Endothelial cell of umbilical vein (primary cell): ENCODE results near the gene PSMB8.

Experiments used
- FOS ChIP-seq: IDR thresholded peaks from 2 replicates; pipeline ENCODE4 v1.6.1; 2011; ENCODE audit warnings: mild to moderate bottlenecking, low read length, moderate library complexity, borderline replicate concordance; ENCODE audit not compliant: insufficient read depth
- GATA2 ChIP-seq: IDR thresholded peaks from 2 replicates; pipeline ENCODE4 v1.7.0; 2011; ENCODE audit warnings: low read depth, mild to moderate bottlenecking, moderate library complexity, mixed read lengths, low read length; ENCODE audit not compliant: insufficient read length, insufficient read depth
- JUN ChIP-seq: IDR thresholded peaks from 2 replicates; pipeline ENCODE4 v1.6.1; 2011; ENCODE audit warnings: borderline replicate concordance, low read depth; ENCODE audit not compliant: insufficient read length, insufficient read depth
- MAX ChIP-seq: IDR thresholded peaks from 2 replicates; pipeline ENCODE4 v1.6.1; 2011; ENCODE audit not compliant: insufficient read depth, insufficient read length
- POLR2A ChIP-seq: IDR thresholded peaks from 2 replicates; pipeline ENCODE4 v1.6.1; 2012; ENCODE audit warnings: low read depth, mild to moderate bottlenecking, control low read depth, low read length
- POLR2AphosphoS5 ChIP-seq: IDR thresholded peaks from 2 replicates; pipeline ENCODE4 v1.6.1; 2012; ENCODE audit warnings: low read depth, mild to moderate bottlenecking, control low read depth, low read length, moderate library complexity; ENCODE audit not compliant: insufficient read depth
- TF ChIP-seq, protein P1 (sequence below), 2 donors: IDR thresholded peaks; 1 replicate in 1 of 2; 2 replicates in 1 of 2; pipeline ENCODE4 v1.5.1; 2011; ENCODE audit warnings: low read length in 2 of 2, mild to moderate bottlenecking in 2 of 2, moderate library complexity in 2 of 2, control low read depth in 1 of 2, inconsistent platforms in 1 of 2, low read depth in 1 of 2; ENCODE audit not compliant: insufficient read depth in 1 of 2; ENCODE audit errors: extremely low read depth in 1 of 2

DNA sequence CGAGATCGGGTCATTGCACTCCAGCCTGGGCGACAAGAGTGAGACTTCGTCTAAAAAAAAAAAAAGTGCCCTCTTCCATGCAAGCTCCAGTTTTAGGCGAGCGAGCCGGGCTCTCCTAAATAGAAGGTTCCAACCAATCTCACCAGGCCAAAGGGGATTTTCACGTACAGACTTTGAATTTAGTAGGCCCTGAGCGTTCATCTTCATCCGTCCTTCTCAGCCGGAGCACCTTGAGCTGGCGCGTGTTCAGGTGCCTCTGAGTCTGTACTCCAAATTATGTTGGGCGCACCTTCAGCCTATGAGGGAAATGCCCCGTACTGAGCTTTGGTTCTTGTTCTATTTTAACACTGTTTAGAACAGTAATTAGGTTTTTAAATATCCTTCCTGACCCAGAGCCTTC is 4.5 kb downstream of the PSMB8 start:
- TF ChIP-seq, protein P1, sequence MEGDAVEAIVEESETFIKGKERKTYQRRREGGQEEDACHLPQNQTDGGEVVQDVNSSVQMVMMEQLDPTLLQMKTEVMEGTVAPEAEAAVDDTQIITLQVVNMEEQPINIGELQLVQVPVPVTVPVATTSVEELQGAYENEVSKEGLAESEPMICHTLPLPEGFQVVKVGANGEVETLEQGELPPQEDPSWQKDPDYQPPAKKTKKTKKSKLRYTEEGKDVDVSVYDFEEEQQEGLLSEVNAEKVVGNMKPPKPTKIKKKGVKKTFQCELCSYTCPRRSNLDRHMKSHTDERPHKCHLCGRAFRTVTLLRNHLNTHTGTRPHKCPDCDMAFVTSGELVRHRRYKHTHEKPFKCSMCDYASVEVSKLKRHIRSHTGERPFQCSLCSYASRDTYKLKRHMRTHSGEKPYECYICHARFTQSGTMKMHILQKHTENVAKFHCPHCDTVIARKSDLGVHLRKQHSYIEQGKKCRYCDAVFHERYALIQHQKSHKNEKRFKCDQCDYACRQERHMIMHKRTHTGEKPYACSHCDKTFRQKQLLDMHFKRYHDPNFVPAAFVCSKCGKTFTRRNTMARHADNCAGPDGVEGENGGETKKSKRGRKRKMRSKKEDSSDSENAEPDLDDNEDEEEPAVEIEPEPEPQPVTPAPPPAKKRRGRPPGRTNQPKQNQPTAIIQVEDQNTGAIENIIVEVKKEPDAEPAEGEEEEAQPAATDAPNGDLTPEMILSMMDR (IDR thresholded peaks at IDR 0.05; ENCODE audit: extremely low read depth in 1 of 2, insufficient read depth in 1 of 2, low read depth in 1 of 2, low read length in 2 of 2) = no peak
- TF ChIP-seq POLR2AphosphoS5 (no peak), JUN (no peak), GATA2 (no peak), POLR2A (no peak), MAX (no peak), FOS (no peak)
